ENCODE measurements around the gene TAS2R38. TPM values are rescaled to one million over a fixed set of nuclear protein-coding genes. Genes with fewer than 3 reads are reported as not detected.

The TAS2R38 gene
- total RNA-seq, 1 donor from 2014 or later, result not detected

DNA sequence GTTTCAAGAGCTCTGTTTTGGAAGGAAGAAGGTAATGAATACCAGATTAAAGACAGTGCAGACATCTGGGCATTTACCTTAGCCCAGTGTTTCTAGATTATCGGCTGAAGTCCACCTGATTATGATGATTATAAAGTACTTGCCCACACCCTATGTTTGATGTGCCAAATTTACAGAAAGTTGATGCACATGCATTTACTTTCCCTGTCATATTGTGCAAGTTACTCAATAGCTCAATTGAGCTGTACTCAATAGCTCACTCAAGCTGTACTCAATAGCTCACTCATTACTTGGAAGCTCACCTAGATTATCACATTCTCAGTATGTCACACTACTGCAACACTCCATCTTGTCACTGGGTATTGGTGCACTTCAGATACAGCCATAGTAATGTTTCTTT, 35.6 kb upstream of the TAS2R38 start:
- H3K9me3 ChIP-seq, result no peaks in the 10 kb centered on the region
- H3K4me3 ChIP-seq, result no peak overlapping the region
- TF ChIP-seq, protein P1, sequence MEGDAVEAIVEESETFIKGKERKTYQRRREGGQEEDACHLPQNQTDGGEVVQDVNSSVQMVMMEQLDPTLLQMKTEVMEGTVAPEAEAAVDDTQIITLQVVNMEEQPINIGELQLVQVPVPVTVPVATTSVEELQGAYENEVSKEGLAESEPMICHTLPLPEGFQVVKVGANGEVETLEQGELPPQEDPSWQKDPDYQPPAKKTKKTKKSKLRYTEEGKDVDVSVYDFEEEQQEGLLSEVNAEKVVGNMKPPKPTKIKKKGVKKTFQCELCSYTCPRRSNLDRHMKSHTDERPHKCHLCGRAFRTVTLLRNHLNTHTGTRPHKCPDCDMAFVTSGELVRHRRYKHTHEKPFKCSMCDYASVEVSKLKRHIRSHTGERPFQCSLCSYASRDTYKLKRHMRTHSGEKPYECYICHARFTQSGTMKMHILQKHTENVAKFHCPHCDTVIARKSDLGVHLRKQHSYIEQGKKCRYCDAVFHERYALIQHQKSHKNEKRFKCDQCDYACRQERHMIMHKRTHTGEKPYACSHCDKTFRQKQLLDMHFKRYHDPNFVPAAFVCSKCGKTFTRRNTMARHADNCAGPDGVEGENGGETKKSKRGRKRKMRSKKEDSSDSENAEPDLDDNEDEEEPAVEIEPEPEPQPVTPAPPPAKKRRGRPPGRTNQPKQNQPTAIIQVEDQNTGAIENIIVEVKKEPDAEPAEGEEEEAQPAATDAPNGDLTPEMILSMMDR (IDR thresholded peaks at IDR 0.05), result no peak
- ATAC-seq (no peak), DNase-seq (no peak)
- no peaks in the 10 kb centered on the region for H3K4me1 ChIP-seq
- no peaks in the 10 kb centered on the region for H3K27me3 ChIP-seq (ENCODE audit: low read depth)
- no peaks in the 10 kb centered on the region for H3K36me3 ChIP-seq
- H3K27ac ChIP-seq, result no peak overlapping the region
- intact Hi-C loops (cut with DNase I), result no loop called here

DNA sequence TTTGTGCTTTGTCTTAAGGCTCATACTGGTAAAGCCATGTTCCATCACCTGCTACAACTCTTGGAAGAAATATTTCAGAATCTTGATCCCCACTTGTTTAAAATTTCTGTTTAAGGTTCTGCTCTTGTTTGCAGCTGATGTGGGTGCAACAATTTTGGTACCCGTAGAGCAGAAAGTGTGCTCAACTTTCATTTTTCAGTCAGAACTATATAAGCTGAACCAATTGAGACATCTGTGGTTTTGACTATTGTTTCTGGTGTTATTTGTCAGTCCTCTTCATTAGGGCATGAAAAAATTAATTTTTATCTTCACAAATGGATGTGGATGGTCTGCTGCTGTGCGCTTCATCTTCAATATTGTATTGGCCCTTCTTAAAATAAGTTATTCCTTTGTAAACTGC, 33.0 kb upstream of the TAS2R38 start:
- intact Hi-C loops (cut with DNase I), result no loop called here
- Histone ChIP-seq H3K4me1 (no peaks in the 10 kb centered on the region), H3K27ac (no peak overlapping the region), H3K36me3 (no peaks in the 10 kb centered on the region), H3K9me3 (no peaks in the 10 kb centered on the region), H3K27me3 (ENCODE audit: low read depth) (no peaks in the 10 kb centered on the region), H3K4me3 (no peak overlapping the region)
- ATAC-seq, result no peak
- TF ChIP-seq, protein P1 (IDR thresholded peaks at IDR 0.05), result no peak
- DNase-seq, result no peak

DNA sequence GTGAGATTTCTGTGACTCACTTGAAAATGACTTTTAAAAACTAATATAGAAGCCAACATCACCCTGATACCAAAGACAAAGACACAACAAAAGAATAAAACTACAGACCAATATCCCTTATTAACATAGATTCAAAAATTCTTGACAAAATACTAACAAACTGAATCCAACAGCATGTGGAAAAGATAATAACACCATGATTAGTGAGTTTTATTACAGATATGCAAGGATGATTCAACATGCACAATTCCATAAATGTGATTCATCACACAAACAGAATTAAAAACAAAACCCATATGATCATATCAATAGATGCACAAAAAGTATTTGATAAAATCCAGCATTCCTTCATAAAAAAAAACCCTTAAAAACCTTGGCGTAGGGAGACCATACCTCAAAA, 28.6 kb upstream of the TAS2R38 start:
- H3K27me3 ChIP-seq (ENCODE audit: low read depth), result no peaks in the 10 kb centered on the region

DNA sequence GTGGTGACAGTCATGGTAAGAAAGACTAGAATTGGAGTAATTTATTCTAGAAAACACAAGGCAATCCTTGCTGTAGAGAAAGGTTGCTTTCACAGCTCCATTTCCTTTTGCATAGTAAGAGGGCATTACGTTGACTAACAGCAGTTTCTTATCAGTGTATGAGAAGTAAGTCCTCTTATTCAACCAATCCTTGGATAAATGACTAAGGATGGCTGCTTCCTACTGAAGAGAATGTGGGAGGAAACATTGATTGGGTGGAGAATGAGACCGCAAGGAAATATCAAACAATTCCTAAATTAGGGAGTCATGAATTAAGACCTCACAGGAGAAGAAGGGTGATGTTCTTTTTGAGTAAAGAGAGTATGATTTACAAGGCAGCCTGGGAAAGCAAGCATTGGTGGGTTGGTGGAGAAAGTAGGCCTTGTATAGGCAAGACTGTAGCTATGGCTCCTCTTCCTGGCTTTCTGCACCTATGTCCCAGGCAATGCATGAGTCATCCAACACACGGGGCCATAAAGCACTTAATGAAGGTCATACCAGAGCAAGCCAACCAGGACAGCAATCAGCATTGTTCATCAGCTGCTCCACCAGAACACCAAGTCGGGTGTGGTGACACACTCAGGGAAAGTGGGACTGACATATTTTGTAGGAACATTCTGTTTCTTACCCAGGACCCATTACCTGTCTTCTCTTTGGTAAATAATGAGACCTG, 27.7 kb upstream of the TAS2R38 start:
- Histone ChIP-seq H3K27ac (no peak overlapping the region), H3K4me1 (no peaks in the 10 kb centered on the region), H3K36me3 (no peaks in the 10 kb centered on the region), H3K4me3 (no peak overlapping the region), H3K9me3 (no peaks in the 10 kb centered on the region), H3K27me3 (ENCODE audit: low read depth) (no peaks in the 10 kb centered on the region)
- DNase-seq, result no peak
- ATAC-seq, result no peak
- TF ChIP-seq, protein P1 (IDR thresholded peaks at IDR 0.05), result no peak
- intact Hi-C loops (cut with DNase I), result no loop called here

More for the DNA sequence above, 28.6 kb upstream of the TAS2R38 start:
- ATAC-seq (no peak), DNase-seq (no peak)
- Histone ChIP-seq H3K4me1 (no peaks in the 10 kb centered on the region), H3K36me3 (no peaks in the 10 kb centered on the region), H3K27ac (no peak overlapping the region), H3K9me3 (no peaks in the 10 kb centered on the region), H3K4me3 (no peak overlapping the region)
- intact Hi-C loops (cut with DNase I), result no loop called here
- TF ChIP-seq, protein P1 (IDR thresholded peaks at IDR 0.05), result no peak

DNA sequence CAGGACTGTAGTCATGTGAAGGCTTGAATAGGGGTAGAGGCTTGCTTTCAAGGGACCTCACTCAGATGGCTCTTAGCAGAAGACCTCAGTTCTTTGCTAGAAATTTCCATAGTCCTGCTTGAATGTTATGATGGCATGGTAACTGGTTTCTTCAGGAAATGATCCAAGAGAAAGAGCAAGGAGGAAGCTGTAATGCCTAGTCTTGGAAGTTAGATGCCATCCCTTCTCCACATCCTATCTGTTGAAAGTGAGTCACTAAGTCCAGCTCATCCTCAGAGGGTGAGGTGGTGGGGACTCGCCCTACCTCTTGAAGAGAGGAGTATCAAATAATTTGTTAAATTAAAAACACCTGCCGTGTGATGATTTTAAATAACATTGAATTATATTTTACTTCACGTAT, 26.7 kb upstream of the TAS2R38 start:
- Histone ChIP-seq H3K27me3 (ENCODE audit: low read depth) (no peaks in the 10 kb centered on the region), H3K4me1 (no peaks in the 10 kb centered on the region), H3K4me3 (no peak overlapping the region), H3K27ac (no peak overlapping the region), H3K36me3 (no peaks in the 10 kb centered on the region), H3K9me3 (no peaks in the 10 kb centered on the region)
- intact Hi-C loops (cut with DNase I), result no loop called here
- TF ChIP-seq, protein P1 (IDR thresholded peaks at IDR 0.05), result no peak
- ATAC-seq (no peak), DNase-seq (no peak)
